ENCODE measurements around the gene CLRN1.

DNA sequence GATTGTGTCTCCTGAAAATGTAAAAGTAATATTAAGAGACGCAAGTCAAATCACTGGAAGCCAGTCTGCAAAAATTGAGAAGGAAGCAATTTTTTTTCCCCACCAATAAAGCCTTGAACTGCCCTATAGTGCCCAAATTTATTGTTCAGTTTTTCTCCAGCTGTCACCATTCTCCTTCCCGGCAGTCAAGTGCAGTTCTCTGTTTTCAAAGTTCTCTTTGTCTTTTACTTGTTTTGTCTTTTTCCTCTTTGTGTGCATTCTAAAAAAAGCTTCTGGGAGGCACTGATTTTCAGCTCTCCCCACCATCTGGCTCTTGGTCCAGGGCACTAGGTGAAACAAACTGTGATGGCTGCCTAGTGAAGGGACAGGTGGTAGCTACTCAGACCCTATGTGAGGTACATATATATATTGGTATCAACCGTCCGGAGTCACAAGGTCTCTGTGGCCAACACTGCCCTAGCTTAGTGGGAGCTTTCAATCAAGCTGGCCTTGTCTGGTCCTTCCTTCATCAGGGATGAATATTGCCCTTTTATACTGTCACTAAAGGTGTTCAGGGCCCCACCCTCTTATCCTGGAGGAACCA, 6.1 kb upstream of the CLRN1 start:
- TF ChIP-seq, protein P1, sequence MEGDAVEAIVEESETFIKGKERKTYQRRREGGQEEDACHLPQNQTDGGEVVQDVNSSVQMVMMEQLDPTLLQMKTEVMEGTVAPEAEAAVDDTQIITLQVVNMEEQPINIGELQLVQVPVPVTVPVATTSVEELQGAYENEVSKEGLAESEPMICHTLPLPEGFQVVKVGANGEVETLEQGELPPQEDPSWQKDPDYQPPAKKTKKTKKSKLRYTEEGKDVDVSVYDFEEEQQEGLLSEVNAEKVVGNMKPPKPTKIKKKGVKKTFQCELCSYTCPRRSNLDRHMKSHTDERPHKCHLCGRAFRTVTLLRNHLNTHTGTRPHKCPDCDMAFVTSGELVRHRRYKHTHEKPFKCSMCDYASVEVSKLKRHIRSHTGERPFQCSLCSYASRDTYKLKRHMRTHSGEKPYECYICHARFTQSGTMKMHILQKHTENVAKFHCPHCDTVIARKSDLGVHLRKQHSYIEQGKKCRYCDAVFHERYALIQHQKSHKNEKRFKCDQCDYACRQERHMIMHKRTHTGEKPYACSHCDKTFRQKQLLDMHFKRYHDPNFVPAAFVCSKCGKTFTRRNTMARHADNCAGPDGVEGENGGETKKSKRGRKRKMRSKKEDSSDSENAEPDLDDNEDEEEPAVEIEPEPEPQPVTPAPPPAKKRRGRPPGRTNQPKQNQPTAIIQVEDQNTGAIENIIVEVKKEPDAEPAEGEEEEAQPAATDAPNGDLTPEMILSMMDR (IDR thresholded peaks at IDR 0.05; ENCODE audit: low read length): no peak
- TF ChIP-seq EZH2 (optimal IDR thresholded peaks at IDR 0.05; ENCODE audit: low read depth, low read length): no peak

Data from MM.1S (cell line).